GM21723 (cell line): ENCODE data around the gene PRR11.
"Not testable (repeated sequence)": the region's sequence is repeated elsewhere in the genome, so short reads cannot be mapped to it uniquely, and the experiment has no call there.

Source experiments
- ATAC-seq: cut with Tn5 transposase; IDR thresholded peaks from one replicate; pipeline ENCODE4 v1.9.1; 2021; ENCODE audit warnings: mild to moderate bottlenecking, moderate library complexity; ENCODE audit not compliant: unreplicated experiment

Gene PRR11

DNA sequence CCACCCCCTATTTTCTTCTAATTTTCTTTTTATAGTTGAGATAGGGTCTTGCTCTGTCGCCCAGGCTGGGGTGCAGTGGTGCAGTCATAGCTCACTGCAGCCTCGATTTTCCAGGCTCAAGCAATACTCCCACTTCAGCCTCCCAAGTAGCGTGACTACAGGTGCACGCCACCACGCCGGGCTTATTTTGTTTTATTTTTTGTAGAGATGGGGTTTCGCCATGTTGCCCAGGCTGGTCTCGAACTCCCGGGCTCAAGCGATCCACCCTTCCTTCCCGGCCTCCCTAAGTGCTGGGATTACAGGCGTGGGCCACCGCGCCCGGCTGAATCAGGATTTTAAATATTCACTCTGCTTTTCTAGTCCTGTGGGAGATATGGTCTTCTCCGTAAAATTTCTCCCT, 63.8 kb downstream of the PRR11 start:
- ATAC-seq = no peak

DNA sequence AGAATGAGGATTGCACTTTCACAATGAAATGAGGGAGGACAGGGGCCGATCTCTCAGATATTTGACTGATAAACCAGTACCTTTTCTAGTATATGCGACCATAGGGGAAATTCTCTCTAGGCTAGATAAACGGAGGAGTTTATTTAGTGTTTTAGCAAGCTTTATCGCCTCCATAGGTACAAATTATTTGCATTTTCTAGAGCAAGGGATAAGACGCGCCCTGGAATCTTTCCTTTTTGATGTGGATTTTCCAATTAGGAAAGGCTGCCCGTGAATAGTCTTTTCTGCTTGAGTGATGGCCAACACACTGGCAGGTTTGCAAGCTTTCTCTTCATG, 64.4 kb downstream of the PRR11 start:
- no peak for ATAC-seq

- peak; percentile 94 for ATAC-seq
These were observed 65.0 kb downstream of the PRR11 start, which contains the start of gene GDPD1 for GRCh38 chr17:59220328-59221158. Gene GDPD1 (plus strand): TSS chr17:59220511. CDS start chr17:59220610, 99 bp downstream.

DNA sequence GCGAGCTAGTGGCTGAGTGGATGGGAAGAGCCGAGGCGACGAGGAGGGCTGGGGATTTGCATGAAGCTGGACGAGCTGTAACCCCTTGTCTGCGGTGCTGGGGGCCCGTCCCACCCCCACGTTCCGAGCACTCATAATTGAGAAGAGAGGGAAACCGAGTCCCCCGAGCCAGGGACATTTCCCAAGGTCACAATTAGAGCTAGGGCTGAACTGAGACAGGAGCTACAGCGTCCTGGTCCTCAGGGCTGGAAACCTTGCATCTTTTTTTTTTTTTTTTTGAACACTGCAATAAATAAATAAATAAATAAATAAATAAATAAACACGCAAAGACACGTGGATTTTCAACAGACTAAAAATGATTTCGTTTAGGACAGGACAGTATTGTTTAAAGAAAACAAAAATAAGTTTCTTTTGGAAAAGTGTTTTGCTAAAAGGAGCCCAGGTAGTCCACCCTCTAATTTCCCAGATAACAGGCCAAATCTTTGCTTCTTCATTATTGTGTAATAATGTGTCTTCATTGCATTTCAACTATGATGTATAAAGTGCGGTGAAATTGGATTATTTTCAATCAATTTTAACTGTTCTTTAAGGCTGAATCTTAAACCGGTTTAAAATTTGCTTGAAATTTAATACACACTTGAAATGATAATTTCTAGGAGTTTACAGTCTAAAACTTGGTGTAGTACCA, 65.8 kb downstream of the PRR11 start:
- ATAC-seq = no peak

DNA sequence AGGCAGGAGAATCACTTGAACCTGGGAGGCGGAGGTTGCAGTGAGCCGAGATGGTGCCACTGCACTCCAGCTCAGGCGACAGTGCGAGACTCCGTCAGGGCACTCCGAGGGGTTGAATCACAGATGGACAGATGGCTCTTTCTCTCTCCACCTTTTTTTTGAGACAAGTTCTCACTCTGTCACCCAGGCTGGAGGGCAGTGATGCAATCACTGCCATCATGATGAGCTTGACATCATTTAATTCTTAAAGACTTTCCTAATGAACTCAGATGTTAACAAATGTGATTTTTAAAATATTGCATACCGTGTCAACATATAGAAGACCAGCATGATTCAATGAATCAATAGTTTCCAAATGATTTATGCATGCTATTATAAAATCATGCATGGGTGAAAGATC, 68.3 kb downstream of the PRR11 start:
- no peak for ATAC-seq

GRCh38 chr17:59228588-59228987, 73.0 kb downstream of the PRR11 start:
- ATAC-seq = not testable (repeated sequence)

GRCh38 chr17:59230764-59231163, 75.2 kb downstream of the PRR11 start:
- no peak for ATAC-seq

DNA sequence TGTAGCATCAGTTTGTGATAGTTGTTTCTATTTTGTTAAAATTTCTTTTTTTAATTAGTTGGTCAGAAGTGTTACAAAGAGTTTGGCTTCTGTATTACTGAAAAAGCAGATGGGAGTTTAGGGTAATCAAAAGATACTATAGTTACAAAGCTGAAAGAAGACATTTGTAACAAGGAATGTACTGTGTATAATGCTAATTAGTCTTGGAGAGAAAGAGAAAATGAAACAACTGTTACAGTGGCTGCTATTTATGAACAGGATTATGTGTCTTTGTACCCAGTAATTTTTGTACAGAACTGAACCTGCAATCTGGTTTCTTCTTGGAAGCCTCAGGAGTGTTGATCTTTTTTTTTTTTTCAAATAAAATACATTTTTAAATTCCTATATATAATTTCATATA, 79.1 kb downstream of the PRR11 start:
- no peak for ATAC-seq

DNA sequence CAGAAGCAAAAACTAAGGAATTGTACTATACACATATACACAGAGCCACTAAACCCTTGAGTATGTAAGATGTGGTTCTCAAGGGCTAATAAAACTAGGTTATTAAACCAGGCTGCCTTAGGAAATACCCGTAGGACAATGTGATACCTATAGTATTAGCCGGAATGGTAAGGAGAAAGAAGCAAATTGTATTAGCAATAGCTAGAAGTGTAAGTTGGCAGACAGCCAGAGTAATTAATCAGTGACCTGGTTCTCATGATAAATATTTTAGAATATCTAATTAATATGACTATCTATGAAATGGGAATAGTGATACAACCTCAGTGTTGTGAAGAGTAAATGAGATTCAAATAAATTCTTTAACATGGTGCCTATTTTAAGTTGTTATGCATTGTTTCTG, 83.4 kb downstream of the PRR11 start:
- no peak for ATAC-seq

DNA sequence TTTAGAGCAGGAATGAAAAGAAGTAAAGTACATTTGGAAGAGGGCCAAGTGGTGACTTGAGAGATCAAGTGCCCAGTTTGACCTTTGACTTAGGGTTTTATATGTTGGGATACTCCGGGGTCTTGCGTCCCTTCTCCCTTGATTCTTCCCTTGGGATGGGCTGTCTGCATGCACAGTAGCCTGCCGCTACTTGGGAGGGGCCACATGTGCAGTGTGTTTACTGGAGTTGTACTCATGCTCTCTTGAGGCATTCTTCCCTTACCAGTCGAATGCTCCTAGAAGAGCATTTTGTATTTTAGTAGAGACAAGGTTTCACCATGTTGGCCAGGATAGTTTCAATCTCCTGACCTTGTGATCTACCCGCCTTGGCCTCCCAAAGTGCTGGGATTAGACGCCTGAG, 88.5 kb downstream of the PRR11 start:
- ATAC-seq = no peak
